Lung (tissue), 12 donors: ENCODE measurements around the gene CDH23. TPM values are rescaled to one million over a fixed set of nuclear protein-coding genes. Genes with fewer than 3 reads are reported as not detected.

Experiments used
- ATAC-seq: fragments of 200-7000 bp; cut with Tn5 transposase; one replicate; pipeline ENCODE4 v1.9.1; 2020; ENCODE audit warnings: moderate number of reproducible peaks; ENCODE audit not compliant: insufficient read depth, low FRiP score
- DNase-seq, 3 donors: peaks; one replicate each; pipeline ENCODE4 v3.0.0-alpha.2; 2013 to 2017
- H3K27ac ChIP-seq, 2 donors: one replicate each; pipeline ENCODE4 v1.5.1; 2013; ENCODE audit warnings: mild to moderate bottlenecking in 2 of 2, moderate library complexity in 2 of 2, control low read depth in 1 of 2, inconsistent platforms in 1 of 2, low read depth in 1 of 2, low read length in 1 of 2
- H3K27me3 ChIP-seq, 3 donors: one replicate each; pipeline ENCODE4 v1.5.1; 2013; ENCODE audit warnings: low read length in 2 of 3; ENCODE audit not compliant: control insufficient read depth in 3 of 3, insufficient read depth in 3 of 3
- H3K36me3 ChIP-seq, 4 donors: one replicate each; pipeline ENCODE4 v1.5.1; 2013; ENCODE audit warnings: low read length in 4 of 4, mild to moderate bottlenecking in 1 of 4, moderate library complexity in 1 of 4; ENCODE audit not compliant: control insufficient read depth in 4 of 4, insufficient read depth in 4 of 4
- H3K4me1 ChIP-seq, 5 donors: one replicate each; pipeline ENCODE4 v1.5.1; 2013; ENCODE audit warnings: low read length in 5 of 5, mild to moderate bottlenecking in 2 of 5, moderate library complexity in 1 of 5; ENCODE audit not compliant: control insufficient read depth in 5 of 5, insufficient read depth in 5 of 5
- H3K4me3 ChIP-seq: one replicate; pipeline ENCODE4 v1.5.1; 2013; ENCODE audit warnings: mild to moderate bottlenecking, control low read depth, moderate library complexity
- H3K9ac ChIP-seq, 2 donors: one replicate each; pipeline ENCODE4 v1.5.1; 2013; ENCODE audit warnings: low read length in 2 of 2, control low read depth in 1 of 2; ENCODE audit not compliant: insufficient read depth in 1 of 2
- H3K9me3 ChIP-seq, 4 donors: one replicate each; pipeline ENCODE4 v1.5.1; 2013; ENCODE audit warnings: low read length in 3 of 4, mild to moderate bottlenecking in 1 of 4, moderate library complexity in 1 of 4; ENCODE audit not compliant: control insufficient read depth in 4 of 4, insufficient read depth in 3 of 4
- WGBS, 2 donors: extraction: QIAGEN DNeasy Blood & Tissue Kit; methylation state at CpG; one replicate each; pipeline ENCODE4 v1.1.7; 2013; 5-methylcytosine and 5-hydroxymethylcytosine counted together
- polyA plus RNA-seq, 2 donors: library from polyadenylated mRNA; stranded (reverse); fragments of 200-250 nt; gene quantifications; one replicate each; pipeline ENCODE4 v1.2.1, GENCODE V29; 2013
- total RNA-seq, 2 donors: library from RNA; depleted of rRNA in 1 of 2; stranded (reverse); fragments of >200 nt in 1 of 2; gene quantifications; one replicate each; pipeline ENCODE4 v1.2.1, GENCODE V29; 2014 to 2021
- TF ChIP-seq, protein P1 (sequence below): IDR thresholded peaks from 2 replicates; pipeline ENCODE4 v1.5.1; 2012; ENCODE audit warnings: mild to moderate bottlenecking; ENCODE audit errors: control extremely low read depth, extremely low read depth
- donor health status: control.
- donor health status: control.
- donor health status: Bipolar disorder and iron deficiency.
- donor health status: healthy.
- donor health status: DM: yes; HTN: yes; CAD: no.

CDH23 gene
- total and polyA plus RNA-seq, 4 donors, result 4.5 to 29.5 (median 6.0) TPM

DNA sequence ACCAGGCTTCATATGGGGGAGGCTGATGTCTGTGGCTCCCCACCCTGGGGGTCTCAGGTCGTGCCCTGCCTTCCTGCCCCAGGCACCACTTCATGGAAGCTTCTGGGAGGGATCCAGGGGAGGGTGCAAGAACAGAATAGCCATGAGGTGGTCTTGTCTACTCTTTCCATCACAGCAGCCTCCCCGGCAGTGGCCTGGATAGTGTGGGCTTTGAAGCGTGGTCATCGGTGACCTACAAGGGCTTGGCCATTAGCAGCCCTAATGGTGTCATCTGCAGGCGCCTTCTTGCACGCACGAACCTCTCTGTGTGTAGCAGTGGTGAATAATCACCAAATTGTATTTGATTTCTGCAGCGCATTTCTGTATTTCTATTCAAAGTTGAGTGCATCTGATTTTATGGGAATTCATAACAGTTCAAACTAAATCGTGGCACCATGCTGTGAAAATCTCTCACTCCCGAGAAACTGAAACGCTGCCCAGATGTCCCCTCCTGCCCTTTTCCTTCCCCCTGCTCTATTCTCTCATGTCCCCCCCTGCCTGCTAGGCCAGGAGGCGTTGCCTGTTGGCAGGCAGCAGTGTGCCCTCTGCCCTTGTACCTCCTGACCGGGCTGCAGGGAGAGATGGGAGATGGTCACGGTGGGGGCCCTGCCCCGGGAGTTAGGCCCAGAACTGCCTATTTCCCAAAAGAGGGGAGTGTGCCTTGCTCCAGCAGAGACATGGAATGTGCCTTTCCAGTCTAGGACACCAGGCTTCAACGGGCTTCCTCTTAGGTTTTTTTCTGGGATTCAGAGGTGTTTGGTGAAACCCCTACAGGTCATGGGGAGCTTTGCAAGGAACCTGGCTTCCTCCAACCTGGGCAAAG lies 34.8 kb downstream of the CDH23 start:
- Histone ChIP-seq H3K36me3 (no peaks in the 10 kb centered on the region), H3K4me3 (no peak overlapping the region), H3K9ac (no peak overlapping the region), H3K27ac (no peak overlapping the region), H3K9me3 (peaks cover 0 to 2% (median 0%) of the 10 kb centered on the region in 4 donors), H3K4me1 (peaks cover 0 to 38% (median 23%) of the 10 kb centered on the region in 5 donors), H3K27me3 (no peaks in the 10 kb centered on the region)
- TF ChIP-seq, protein P1, sequence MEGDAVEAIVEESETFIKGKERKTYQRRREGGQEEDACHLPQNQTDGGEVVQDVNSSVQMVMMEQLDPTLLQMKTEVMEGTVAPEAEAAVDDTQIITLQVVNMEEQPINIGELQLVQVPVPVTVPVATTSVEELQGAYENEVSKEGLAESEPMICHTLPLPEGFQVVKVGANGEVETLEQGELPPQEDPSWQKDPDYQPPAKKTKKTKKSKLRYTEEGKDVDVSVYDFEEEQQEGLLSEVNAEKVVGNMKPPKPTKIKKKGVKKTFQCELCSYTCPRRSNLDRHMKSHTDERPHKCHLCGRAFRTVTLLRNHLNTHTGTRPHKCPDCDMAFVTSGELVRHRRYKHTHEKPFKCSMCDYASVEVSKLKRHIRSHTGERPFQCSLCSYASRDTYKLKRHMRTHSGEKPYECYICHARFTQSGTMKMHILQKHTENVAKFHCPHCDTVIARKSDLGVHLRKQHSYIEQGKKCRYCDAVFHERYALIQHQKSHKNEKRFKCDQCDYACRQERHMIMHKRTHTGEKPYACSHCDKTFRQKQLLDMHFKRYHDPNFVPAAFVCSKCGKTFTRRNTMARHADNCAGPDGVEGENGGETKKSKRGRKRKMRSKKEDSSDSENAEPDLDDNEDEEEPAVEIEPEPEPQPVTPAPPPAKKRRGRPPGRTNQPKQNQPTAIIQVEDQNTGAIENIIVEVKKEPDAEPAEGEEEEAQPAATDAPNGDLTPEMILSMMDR, result no peak
- no peak for ATAC-seq
- peak; percentile 50 to 80 (median 59) for DNase-seq
- 66 to 83% methylated on average over 16 of the region's 16 CpGs for WGBS, 2 donors

DNA sequence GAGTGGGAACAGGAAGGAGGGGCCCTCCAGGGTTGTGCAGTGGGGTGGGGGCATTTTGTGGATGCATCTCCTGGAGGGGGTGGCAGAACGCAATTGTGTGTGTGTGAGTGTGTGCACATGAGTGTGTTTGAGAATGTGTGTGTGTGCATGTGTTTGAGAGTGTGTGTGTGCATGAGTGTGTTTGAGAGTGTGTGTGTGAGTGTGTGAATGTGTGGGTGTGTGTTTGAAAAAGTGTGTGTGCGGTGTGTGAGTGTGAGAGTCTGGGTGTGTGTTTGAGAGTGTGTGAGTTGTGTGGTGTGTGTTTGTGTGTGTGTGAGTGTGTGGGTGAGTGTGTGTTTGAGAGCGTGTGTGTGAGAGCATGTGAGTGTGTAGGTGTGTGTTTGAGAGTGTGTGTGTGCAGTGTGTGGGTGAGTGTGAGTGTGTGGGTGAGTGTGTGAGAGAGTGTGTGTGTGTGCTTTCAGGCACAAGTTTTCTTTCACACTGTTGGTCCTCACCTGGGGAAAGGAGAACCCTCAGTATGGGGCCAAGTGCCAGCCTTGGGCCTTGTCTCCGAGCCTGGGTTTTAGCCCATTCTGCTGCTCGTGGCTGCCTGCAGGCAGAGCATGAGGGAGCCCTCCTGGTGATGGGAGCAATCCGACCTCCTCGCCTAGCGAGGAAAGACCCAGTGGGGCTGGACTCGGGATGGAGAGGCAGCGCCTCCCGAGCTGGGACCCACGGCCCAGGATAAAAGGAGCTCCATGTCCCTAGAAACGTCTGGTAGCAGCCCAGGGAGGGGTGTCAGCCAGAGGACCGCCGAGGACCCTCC lies 35.6 kb downstream of the CDH23 start:
- Histone ChIP-seq H3K27me3 (no peaks in the 10 kb centered on the region), H3K27ac (no peak overlapping the region), H3K4me3 (no peak overlapping the region), H3K36me3 (no peaks in the 10 kb centered on the region), H3K9ac (no peak overlapping the region), H3K9me3 (peaks cover 0 to 2% (median 0%) of the 10 kb centered on the region in 4 donors), H3K4me1 (peaks cover 0 to 47% (median 24%) of the 10 kb centered on the region in 5 donors)
- ATAC-seq, result no peak
- WGBS, 2 donors, result 76 to 84% methylated on average over 15 of the region's 15 CpGs
- TF ChIP-seq, protein P1, result no peak
- no peak for DNase-seq

DNA sequence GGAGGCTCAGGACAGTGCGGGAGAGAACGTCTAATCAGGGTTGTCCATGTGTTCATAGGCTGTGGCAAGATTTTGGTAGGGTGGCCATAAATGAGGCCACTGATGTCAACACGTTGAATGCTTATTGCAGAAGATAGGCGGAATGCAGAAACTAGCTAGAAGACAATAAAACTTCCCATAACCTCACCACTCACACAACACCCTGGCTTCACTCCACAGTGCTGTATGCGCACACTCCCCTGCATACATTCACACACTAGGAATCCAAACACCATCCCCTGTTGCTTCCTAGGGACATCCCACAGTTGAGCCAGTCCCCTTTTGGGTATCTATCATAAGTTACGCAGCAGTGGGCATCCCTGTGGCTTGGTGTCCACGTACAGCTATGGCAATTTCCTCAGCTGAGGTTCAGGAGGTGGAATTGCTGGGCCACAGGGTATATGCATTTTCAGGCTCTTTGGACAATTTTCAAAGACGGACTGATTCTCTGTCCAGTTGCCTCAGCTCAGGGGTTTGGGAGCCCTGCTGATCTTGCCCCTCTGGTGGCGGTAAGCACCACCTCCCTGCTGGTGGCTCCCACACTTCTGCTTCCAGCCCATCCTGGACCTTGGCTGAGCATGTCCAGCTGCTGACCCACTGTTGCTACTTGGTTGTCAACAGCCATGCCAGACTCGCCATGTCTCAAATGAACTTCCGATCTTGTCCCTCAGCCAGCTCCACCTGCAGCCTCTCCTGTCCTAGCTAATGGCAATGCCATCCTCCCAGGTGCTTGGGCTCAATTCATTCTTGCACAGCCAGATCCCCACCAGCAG lies 36.4 kb downstream of the CDH23 start:
- ATAC-seq (no peak), DNase-seq (peak; percentile 65 to 88 (median 72))
- Histone ChIP-seq H3K4me3 (no peak overlapping the region), H3K27ac (no peak overlapping the region), H3K27me3 (no peaks in the 10 kb centered on the region), H3K4me1 (peaks cover 0 to 52% (median 24%) of the 10 kb centered on the region in 5 donors), H3K9me3 (peaks cover 0 to 2% (median 0%) of the 10 kb centered on the region in 4 donors), H3K36me3 (no peaks in the 10 kb centered on the region), H3K9ac (no peak overlapping the region)
- TF ChIP-seq, protein P1, result no peak
- 81 to 85% methylated on average over 11 of the region's 11 CpGs for WGBS, 2 donors
